Mammary epithelial cell (primary cell): ENCODE results near the gene TAB2.

ENCODE experiments used
- CTCF ChIP-seq, 2 donors: IDR thresholded peaks in 1 of 2; conservative IDR thresholded peaks in 1 of 2; 2 replicates each; pipeline ENCODE4 v1.5.1; 2011 to 2012; ENCODE audit warnings: inconsistent platforms in 2 of 2, low read length in 2 of 2, mild to moderate bottlenecking in 2 of 2, control low read depth in 1 of 2, low read depth in 1 of 2; ENCODE audit not compliant: insufficient read depth in 1 of 2; ENCODE audit errors: extremely low read depth in 1 of 2
- EZH2 ChIP-seq: IDR thresholded peaks from 2 replicates; pipeline ENCODE4 v1.6.1; 2012; ENCODE audit warnings: low read length, inconsistent platforms, borderline replicate concordance

DNA sequence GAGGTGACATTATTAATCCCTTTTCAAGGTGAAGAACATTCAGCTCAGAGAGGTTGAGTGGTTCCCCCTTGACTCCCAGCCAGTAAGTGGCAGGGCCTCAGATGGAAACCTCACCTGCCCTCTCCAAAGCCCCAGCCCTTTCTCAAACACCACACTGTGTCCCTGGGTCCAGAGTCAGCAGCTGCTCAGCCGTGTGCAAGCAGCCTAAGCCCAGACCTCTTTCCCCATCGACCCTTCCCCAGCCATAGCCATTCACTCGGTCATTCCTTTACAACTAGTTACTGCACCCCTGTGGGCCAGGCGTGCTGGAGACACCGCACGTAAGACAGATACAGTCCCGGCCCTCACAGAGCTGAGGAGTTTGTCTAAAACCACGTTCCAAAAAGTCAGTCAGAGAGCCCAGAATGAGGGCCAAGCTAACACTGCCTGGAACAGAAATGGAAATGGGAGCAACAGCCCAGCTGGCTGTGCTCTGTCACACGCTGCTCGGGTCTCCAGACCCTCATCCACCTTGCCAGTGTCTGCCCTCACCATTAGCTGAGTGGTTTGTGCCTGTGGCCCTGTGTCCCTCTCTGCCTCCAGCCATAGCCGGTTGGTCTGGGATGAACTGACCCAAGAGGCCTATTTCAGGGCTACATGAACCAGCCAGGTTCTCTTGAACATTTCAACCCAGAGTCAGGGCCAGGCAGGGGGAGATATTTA is 137.7 kb downstream of the TAB2 start:
- TF ChIP-seq CTCF (conservative IDR thresholded peaks at IDR 0.05 in 1 of 2, IDR thresholded peaks at IDR 0.05 in 1 of 2; ENCODE audit: extremely low read depth in 1 of 2, insufficient read depth in 1 of 2, low read depth in 1 of 2, low read length in 2 of 2), result no peak
- no peak for TF ChIP-seq EZH2
